ENCODE results near the gene PRDM16. TPM values are rescaled to one million over a fixed set of nuclear protein-coding genes. Genes with fewer than 3 reads are reported as not detected.

The PRDM16 gene
- polyA plus RNA-seq, 2 of the 4 experiments (the other 2 are of a cell fraction), result 0.03 to 0.35 TPM

GRCh38 chr1:3474016-3474415 lies 405.0 kb downstream of the PRDM16 start:
- TF ChIP-seq RCOR1 (IDR thresholded peaks at IDR 0.05; ENCODE audit: low read depth, low read length) (no peak), RAD21 (conservative IDR thresholded peaks at IDR 0.05 in 1 of 2, IDR thresholded peaks at IDR 0.05 in 1 of 2) (no peak), CBX8 (IDR thresholded peaks at IDR 0.05) (no peak), NPAS2 (CRISPR knock-in tag; IDR thresholded peaks at IDR 0.05; ENCODE audit: borderline replicate concordance) (no peak), HEYL (CRISPR knock-in tag; IDR thresholded peaks at IDR 0.05) (no peak), MAZ (IDR thresholded peaks at IDR 0.05; ENCODE audit: borderline replicate concordance, low read depth, low read length) (no peak)
- TF ChIP-seq, protein P1, sequence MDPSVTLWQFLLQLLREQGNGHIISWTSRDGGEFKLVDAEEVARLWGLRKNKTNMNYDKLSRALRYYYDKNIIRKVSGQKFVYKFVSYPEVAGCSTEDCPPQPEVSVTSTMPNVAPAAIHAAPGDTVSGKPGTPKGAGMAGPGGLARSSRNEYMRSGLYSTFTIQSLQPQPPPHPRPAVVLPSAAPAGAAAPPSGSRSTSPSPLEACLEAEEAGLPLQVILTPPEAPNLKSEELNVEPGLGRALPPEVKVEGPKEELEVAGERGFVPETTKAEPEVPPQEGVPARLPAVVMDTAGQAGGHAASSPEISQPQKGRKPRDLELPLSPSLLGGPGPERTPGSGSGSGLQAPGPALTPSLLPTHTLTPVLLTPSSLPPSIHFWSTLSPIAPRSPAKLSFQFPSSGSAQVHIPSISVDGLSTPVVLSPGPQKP (IDR thresholded peaks at IDR 0.05; ENCODE audit: low read depth, low read length), result no peak
- peaks cover 12% of the 10 kb centered on the region for H3K4me1 ChIP-seq
- no peak overlapping the region for H3K4me3 ChIP-seq
- no peaks in the 10 kb centered on the region for H3K9me3 ChIP-seq
- no peak overlapping the region for H3K4me2 ChIP-seq
- no peak for ATAC-seq
- ChIA-PET POLR2A (no interaction called here), CTCF (interaction anchor here (2.9 to 4.0 kb wide), 2 partner anchors 16 to 20 kb away, joined by 11 to 69 read pairs; partner anchors contain the start of gene ARHGEF16)
- H3K27ac ChIP-seq, result no peak overlapping the region
- WGBS (ENCODE audit: missing lambda C conversion rate), result 96% methylated on average over 6 of the region's 8 CpGs
- DNase-seq (ENCODE audit: low read depth in 1 of 2, low spot score in 1 of 2), result no peak
- FAIRE-seq, result no peak

GRCh38 chr1:3474421-3474820 lies 405.4 kb downstream of the PRDM16 start:
- no peak overlapping the region for H3K4me2 ChIP-seq
- FAIRE-seq (no peak), DNase-seq (ENCODE audit: low read depth in 1 of 2, low spot score in 1 of 2) (no peak), ATAC-seq (no peak)
- WGBS (ENCODE audit: missing lambda C conversion rate), result 53% methylated on average over 3 of the region's 10 CpGs
- peaks cover 12% of the 10 kb centered on the region for H3K4me1 ChIP-seq
- no peaks in the 10 kb centered on the region for H3K9me3 ChIP-seq
- TF ChIP-seq ZSCAN20 (CRISPR knock-in tag; IDR thresholded peaks at IDR 0.05) (no peak), HOXB5 (CRISPR knock-in tag; IDR thresholded peaks at IDR 0.05) (no peak), MAFK (IDR thresholded peaks at IDR 0.05; ENCODE audit: partially characterized antibody) (no peak), MYC (IDR thresholded peaks at IDR 0.05; ENCODE audit: borderline replicate concordance, low read length) (no peak), RCOR1 (IDR thresholded peaks at IDR 0.05; ENCODE audit: low read depth, low read length) (no peak), KDM5A (IDR thresholded peaks at IDR 0.05) (no peak), RARB (CRISPR knock-in tag; IDR thresholded peaks at IDR 0.05) (no peak)
- TF ChIP-seq, protein P2, sequence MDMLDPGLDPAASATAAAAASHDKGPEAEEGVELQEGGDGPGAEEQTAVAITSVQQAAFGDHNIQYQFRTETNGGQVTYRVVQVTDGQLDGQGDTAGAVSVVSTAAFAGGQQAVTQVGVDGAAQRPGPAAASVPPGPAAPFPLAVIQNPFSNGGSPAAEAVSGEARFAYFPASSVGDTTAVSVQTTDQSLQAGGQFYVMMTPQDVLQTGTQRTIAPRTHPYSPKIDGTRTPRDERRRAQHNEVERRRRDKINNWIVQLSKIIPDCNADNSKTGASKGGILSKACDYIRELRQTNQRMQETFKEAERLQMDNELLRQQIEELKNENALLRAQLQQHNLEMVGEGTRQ (IDR thresholded peaks at IDR 0.05), result no peak
- ChIA-PET CTCF (interaction anchor here (4.0 kb wide), 1 partner anchor 21 kb away, joined by 69 read pairs; the partner anchor contains the start of gene ARHGEF16), POLR2A (no interaction called here)
- no peak overlapping the region for H3K27ac ChIP-seq
- H3K4me3 ChIP-seq, result no peak overlapping the region

DNA sequence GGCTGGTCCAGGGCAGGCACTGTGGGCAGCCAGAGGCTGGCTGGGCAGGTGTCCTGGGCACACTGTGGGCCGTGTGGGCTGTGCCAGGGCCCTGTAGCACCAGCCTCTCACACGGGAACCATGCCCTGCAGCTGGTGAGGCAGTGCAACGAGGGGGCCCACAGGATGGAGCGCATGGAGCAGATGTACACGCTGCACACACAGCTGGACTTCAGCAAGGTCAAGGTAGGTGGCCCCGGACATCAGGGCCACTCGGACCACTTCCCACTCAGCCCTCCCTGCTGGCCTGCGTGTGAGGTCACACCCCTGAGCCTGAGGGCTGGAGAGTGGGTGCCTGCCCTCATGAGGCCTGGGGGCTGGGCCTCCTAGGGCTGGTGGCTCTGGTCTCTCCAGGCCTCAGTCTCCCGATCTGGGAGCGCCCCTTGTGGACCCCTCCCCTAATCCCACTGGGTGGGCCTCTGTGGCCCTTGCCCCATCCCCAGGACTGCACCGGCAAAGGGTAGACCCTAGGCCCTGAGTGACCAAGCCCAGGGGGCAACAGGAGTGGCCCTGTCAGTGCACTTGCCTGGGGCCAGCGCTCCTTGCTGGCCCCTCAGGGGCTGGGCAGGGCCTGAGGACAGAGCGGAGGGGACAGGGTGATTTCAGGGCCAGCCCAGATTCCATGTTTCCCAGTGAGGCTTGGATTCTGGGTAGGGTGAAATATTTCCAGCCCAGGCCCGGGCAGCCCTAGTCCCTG lies 407.0 kb downstream of the PRDM16 start:
- ChIA-PET POLR2A (no interaction called here), CTCF (interaction anchor here (0.8 kb wide), 1 partner anchor 23 kb away, joined by 3 read pairs; no protein-coding TSS in a partner anchor)
- no peak for ATAC-seq
- no peak for TF ChIP-seq ZC3H11A (IDR thresholded peaks at IDR 0.05)
- TF ChIP-seq JUN (IDR thresholded peaks at IDR 0.05), result no peak
- TF ChIP-seq RARB (CRISPR knock-in tag; IDR thresholded peaks at IDR 0.05), result no peak
- TF ChIP-seq EHF (CRISPR knock-in tag; IDR thresholded peaks at IDR 0.05), result no peak
- TF ChIP-seq TP53 (CRISPR knock-in tag; IDR thresholded peaks at IDR 0.05), result no peak
- TF ChIP-seq, protein P3, sequence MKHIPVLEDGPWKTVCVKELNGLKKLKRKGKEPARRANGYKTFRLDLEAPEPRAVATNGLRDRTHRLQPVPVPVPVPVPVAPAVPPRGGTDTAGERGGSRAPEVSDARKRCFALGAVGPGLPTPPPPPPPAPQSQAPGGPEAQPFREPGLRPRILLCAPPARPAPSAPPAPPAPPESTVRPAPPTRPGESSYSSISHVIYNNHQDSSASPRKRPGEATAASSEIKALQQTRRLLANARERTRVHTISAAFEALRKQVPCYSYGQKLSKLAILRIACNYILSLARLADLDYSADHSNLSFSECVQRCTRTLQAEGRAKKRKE (CRISPR knock-in tag; IDR thresholded peaks at IDR 0.05; ENCODE audit: low read depth), result no peak
- DNase-seq (ENCODE audit: low read depth in 1 of 2, low spot score in 1 of 2), result no peak
- Histone ChIP-seq H3K27ac (no peak overlapping the region), H3K4me1 (peaks cover 7% of the 10 kb centered on the region), H3K9me3 (no peaks in the 10 kb centered on the region), H3K4me3 (no peak overlapping the region), H3K4me2 (no peak overlapping the region)
- FAIRE-seq, result no peak
- 55% methylated on average over 4 of the region's 14 CpGs for WGBS (ENCODE audit: missing lambda C conversion rate)

All from A549 (cell line).